Mesodermal cell (in vitro differentiated cells): Measurements from ENCODE around the gene UNC45B.
"Not testable (repeated sequence)": the region's sequence is repeated elsewhere in the genome, so short reads cannot be mapped to it uniquely, and the experiment has no call there.

Experiments
- H3K27ac ChIP-seq: 2 replicates; pipeline ENCODE4 v1.7.0; 2013; ENCODE audit warnings: mild to moderate bottlenecking, low read depth, low read length, moderate library complexity; ENCODE audit not compliant: severe bottlenecking
- H3K36me3 ChIP-seq: 2 replicates; pipeline ENCODE4 v1.7.1; 2013; ENCODE audit warnings: mild to moderate bottlenecking, low read length, moderate library complexity; ENCODE audit not compliant: control insufficient read depth, insufficient read depth
- H3K4me1 ChIP-seq: one replicate; pipeline ENCODE4 v1.7.1; 2013; ENCODE audit warnings: mild to moderate bottlenecking, low read length; ENCODE audit not compliant: insufficient read depth, control insufficient read depth, poor library complexity, severe bottlenecking
- H3K4me3 ChIP-seq: 2 replicates; pipeline ENCODE4 v1.7.0; 2013; ENCODE audit warnings: low read length, control low read depth, mild to moderate bottlenecking; ENCODE audit not compliant: insufficient read depth, poor library complexity, severe bottlenecking; ENCODE audit errors: extremely low read depth
- H3K9me3 ChIP-seq: 2 replicates; pipeline ENCODE4 v1.7.1; 2013; ENCODE audit warnings: mild to moderate bottlenecking, low read length, moderate library complexity; ENCODE audit not compliant: control insufficient read depth
- WGBS, 2 experiments: methylation state at CpG; one replicate each; pipeline ENCODE4 v1.1.5; 2013; ENCODE audit warnings: missing lambda C conversion rate in 2 of 2; ENCODE audit not compliant: insufficient coverage in 2 of 2; 5-methylcytosine and 5-hydroxymethylcytosine counted together

The UNC45B gene

GRCh38 chr17:35189291-35189690 lies 41.7 kb downstream of the UNC45B start:
- no peak overlapping the region for H3K27ac ChIP-seq
- no peaks in the 10 kb centered on the region for H3K9me3 ChIP-seq
- H3K4me1 ChIP-seq: no peaks in the 10 kb centered on the region
- H3K36me3 ChIP-seq: no peaks in the 10 kb centered on the region
- WGBS, 2 experiments: 94% methylated on average over 3 of the region's 3 CpGs; no CpG with 5 or more reads in 1 of the 2 experiments
- H3K4me3 ChIP-seq: no peak overlapping the region

GRCh38 chr17:35191001-35191695 lies 43.5 kb downstream of the UNC45B start:
- Histone ChIP-seq H3K9me3 (peaks cover 2% of the 10 kb centered on the region), H3K27ac (no peak overlapping the region), H3K36me3 (no peaks in the 10 kb centered on the region), H3K4me1 (no peaks in the 10 kb centered on the region), H3K4me3 (no peak overlapping the region)
- WGBS, 2 experiments: 89 to 92% methylated on average over 8 to 11 of the region's 11 CpGs

- Histone ChIP-seq H3K27ac (no peak overlapping the region), H3K4me3 (no peak overlapping the region), H3K36me3 (no peaks in the 10 kb centered on the region), H3K9me3 (peaks cover 6% of the 10 kb centered on the region), H3K4me1 (no peaks in the 10 kb centered on the region)
- 80 to 92% methylated on average over 2 to 7 of the region's 8 CpGs for WGBS, 2 experiments
Observed at GRCh38 chr17:35192708-35193107, 45.1 kb downstream of the UNC45B start.

GRCh38 chr17:35194001-35194400 lies 46.4 kb downstream of the UNC45B start, which contains the start of gene SLC35G3:
Gene SLC35G3 (minus strand): TSS chr17:35194393. CDS start chr17:35194307, 86 bp downstream.
- H3K4me1 ChIP-seq, H3K4me3 ChIP-seq, H3K9me3 ChIP-seq, H3K36me3 ChIP-seq, H3K27ac ChIP-seq: not testable (repeated sequence)
- WGBS, 2 experiments: 88 to 92% methylated on average over 2 to 12 of the region's 12 CpGs

- not testable (repeated sequence) for H3K36me3 ChIP-seq, H3K4me1 ChIP-seq, H3K27ac ChIP-seq, H3K4me3 ChIP-seq, H3K9me3 ChIP-seq
- 91 to 97% methylated on average over 10 to 18 of the region's 31 CpGs for WGBS, 2 experiments
Observed at GRCh38 chr17:35195062-35195461, 47.4 kb downstream of the UNC45B start.

GRCh38 chr17:35202582-35202981 lies 55.0 kb downstream of the UNC45B start:
- no CpG with 5 or more reads among the region's 2 CpGs for WGBS, 2 experiments
- H3K27ac ChIP-seq, H3K4me1 ChIP-seq, H3K9me3 ChIP-seq, H3K36me3 ChIP-seq, H3K4me3 ChIP-seq: not testable (repeated sequence)

GRCh38 chr17:35210741-35211140 lies 63.1 kb downstream of the UNC45B start:
- H3K36me3 ChIP-seq: no peaks in the 10 kb centered on the region
- no peaks in the 10 kb centered on the region for H3K9me3 ChIP-seq
- WGBS, 2 experiments: 33 to 64% methylated on average over 2 to 3 of the region's 7 CpGs
- no peaks in the 10 kb centered on the region for H3K4me1 ChIP-seq
- no peak overlapping the region for H3K27ac ChIP-seq
- no peak overlapping the region for H3K4me3 ChIP-seq

GRCh38 chr17:35212668-35213067 lies 65.1 kb downstream of the UNC45B start:
- Histone ChIP-seq H3K36me3 (no peaks in the 10 kb centered on the region), H3K9me3 (no peaks in the 10 kb centered on the region), H3K4me3 (no peak overlapping the region), H3K4me1 (no peaks in the 10 kb centered on the region), H3K27ac (no peak overlapping the region)
- 79 to 88% methylated on average over 1 to 2 of the region's 4 CpGs for WGBS, 2 experiments

GRCh38 chr17:35213412-35213940 lies 65.9 kb downstream of the UNC45B start:
- Histone ChIP-seq H3K9me3 (no peaks in the 10 kb centered on the region), H3K4me1 (no peaks in the 10 kb centered on the region), H3K36me3 (no peaks in the 10 kb centered on the region), H3K4me3 (no peak overlapping the region), H3K27ac (no peak overlapping the region)
- 100% methylated on average over 1 of the region's 5 CpGs; no CpG with 5 or more reads in 1 of the 2 experiments for WGBS, 2 experiments

GRCh38 chr17:35214192-35214591 lies 66.6 kb downstream of the UNC45B start:
- Histone ChIP-seq H3K27ac (no peak overlapping the region), H3K9me3 (no peaks in the 10 kb centered on the region), H3K36me3 (no peaks in the 10 kb centered on the region), H3K4me1 (no peaks in the 10 kb centered on the region), H3K4me3 (no peak overlapping the region)
- no CpG with 5 or more reads among the region's 3 CpGs for WGBS, 2 experiments

- no peak overlapping the region for H3K27ac ChIP-seq
- H3K4me3 ChIP-seq: no peak overlapping the region
- no peaks in the 10 kb centered on the region for H3K36me3 ChIP-seq
- no peaks in the 10 kb centered on the region for H3K9me3 ChIP-seq
- no peaks in the 10 kb centered on the region for H3K4me1 ChIP-seq
- WGBS, 2 experiments: 73 to 78% methylated on average over 3 of the region's 5 CpGs
Observed at GRCh38 chr17:35214631-35215273, 67.1 kb downstream of the UNC45B start.
